Muscle of arm (tissue), 14 donors: ENCODE data around the gene KIAA1328. TPM values are rescaled to one million over a fixed set of nuclear protein-coding genes. Genes with fewer than 3 reads are reported as not detected.
"Not testable (repeated sequence)": the region's sequence is repeated elsewhere in the genome, so short reads cannot be mapped to it uniquely, and the experiment has no call there.

Experiments used
- DNase-seq: peaks from one replicate; pipeline ENCODE4 v3.0.0-alpha.2; 2013
- long read RNA-seq, 11 donors: transcript quantifications; one replicate each; lab custom pipeline, GENCODE V29; 2026
- polyA plus RNA-seq, 12 donors: library from polyadenylated mRNA; unstranded; fragments of 120-200 nt; gene quantifications; one replicate each; pipeline ENCODE4 v1.2.1, GENCODE V29; 2013; ENCODE audit not compliant: insufficient read length in 12 of 12

The KIAA1328 gene
- polyA plus RNA-seq, result 10 to 100 TPM in 1 of 12 donors, 1 to 10 TPM in 10, not detected in 1; 4.1 to 13.3 (median 6.5) TPM
- long read RNA-seq, donor 1, partial matches to known transcripts, result 0 of 4 reads
- long read RNA-seq, donor 1, other reads (novel, unspliced or antisense), result 0 of 4 reads
- long read RNA-seq, donor 2, partial matches to known transcripts, result 0 of 1 reads
- long read RNA-seq, donor 2, other reads (novel, unspliced or antisense), result 0 of 1 reads
- long read RNA-seq, donor 3, full-length matches to known transcripts, result 2 of 2 reads
- long read RNA-seq, donor 3, partial matches to known transcripts, result 0 of 2 reads
- long read RNA-seq, donor 3, other reads (novel, unspliced or antisense), result 0 of 2 reads
- long read RNA-seq, donor 4, full-length matches to known transcripts, result 2 of 2 reads
- long read RNA-seq, donor 4, partial matches to known transcripts, result 0 of 2 reads
- long read RNA-seq, donor 4, other reads (novel, unspliced or antisense), result 0 of 2 reads
- long read RNA-seq, donor 5, result 0 reads
- long read RNA-seq, donor 6, result 0 reads
- long read RNA-seq, donor 7, result 0 reads
- long read RNA-seq, donor 8, partial matches to known transcripts, result 0 of 2 reads
- long read RNA-seq, donor 8, other reads (novel, unspliced or antisense), result 0 of 2 reads
- long read RNA-seq, donor 9, result 0 reads
- long read RNA-seq, donor 10, result 0 reads
- long read RNA-seq, donor 11, full-length matches to known transcripts, result 1 of 1 reads
- long read RNA-seq, donor 11, partial matches to known transcripts, result 0 of 1 reads
- long read RNA-seq, donor 11, other reads (novel, unspliced or antisense), result 0 of 1 reads

DNA sequence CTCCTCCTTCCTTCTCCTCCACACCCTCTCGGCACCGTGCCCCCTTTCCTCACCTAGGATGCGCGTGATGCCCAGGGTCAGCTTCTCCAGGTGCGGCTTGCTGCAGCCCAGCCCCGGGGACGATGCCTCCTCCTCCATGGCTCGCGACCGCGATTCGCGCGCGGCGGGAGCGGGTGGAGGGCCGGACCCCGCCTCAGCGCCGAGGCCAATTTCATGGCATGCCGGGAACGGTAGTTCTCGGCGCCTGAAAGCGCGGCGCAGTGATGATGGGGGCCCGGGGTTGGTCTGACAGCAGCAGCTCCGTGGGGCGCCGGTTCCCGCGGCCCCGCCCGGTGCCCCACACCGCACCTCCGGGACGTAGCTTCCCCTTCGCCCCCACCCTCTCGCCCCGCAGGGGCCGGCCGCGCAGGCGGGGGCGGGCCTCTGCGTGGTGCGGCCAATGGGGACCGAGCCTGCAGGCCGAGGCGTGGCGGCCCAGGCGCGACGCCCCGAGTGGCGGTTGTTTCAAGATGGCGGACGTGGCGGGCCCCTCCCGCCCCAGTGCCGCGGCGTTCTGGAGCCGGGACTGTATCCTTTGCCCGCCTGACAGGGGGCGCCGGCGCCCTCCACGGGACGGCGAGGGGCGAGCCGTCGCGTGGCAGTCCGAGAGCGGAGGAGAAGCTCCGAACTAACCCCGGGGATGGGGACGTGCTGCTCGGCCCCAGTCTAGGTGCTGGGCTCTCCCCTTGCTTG, at the start of gene KIAA1328, which contains the start of gene TPGS2:
TSS of gene KIAA1328 (plus strand) at position 498 of the 732 bp plus-strand sequence. CDS start at position 510, 12 bp downstream.
TSS of gene TPGS2 (minus strand) at position 373 of the 732 bp plus-strand sequence. CDS start at position 138, 235 bp downstream.
- DNase-seq, result peak; percentile 84

DNA sequence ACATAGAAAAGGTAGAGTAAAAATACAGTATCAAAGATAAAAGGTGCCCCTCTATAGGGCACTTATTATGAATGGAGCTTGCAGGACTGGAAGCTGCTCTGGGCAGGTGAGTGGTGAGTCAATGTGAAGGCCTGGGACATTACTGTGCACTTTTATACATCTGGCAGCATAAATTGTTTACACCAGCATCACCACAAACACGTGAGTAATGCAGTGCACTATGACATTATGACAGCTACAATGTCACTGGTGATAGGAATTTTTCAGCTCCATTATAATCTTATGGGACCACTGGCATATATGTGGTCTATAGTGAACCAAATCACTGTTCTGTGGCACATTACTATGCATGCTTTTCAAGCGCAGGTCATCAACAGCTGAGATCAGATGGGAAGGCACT, 48.2 kb upstream of the KIAA1328 start:
- no peak for DNase-seq

DNA sequence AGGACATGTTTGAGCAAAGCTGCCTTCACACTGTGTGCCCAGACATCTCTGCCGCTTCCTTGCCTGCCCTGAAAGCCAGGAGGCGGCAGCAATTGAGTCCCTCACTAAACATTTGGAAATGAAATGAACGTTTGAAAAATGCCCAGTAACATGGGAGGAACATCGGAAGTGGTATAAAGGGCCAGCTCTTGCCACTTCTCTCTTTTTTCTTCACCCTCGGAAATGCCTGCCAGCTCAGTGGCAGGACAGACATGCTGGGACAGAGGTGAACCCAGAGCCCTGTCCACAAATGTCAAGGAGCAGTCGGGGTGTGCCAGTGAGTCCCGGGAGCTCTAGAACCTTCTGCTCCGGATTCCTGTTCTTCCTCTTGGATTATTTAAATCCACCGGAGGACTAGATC, 46.2 kb upstream of the KIAA1328 start:
- no peak for DNase-seq

DNA sequence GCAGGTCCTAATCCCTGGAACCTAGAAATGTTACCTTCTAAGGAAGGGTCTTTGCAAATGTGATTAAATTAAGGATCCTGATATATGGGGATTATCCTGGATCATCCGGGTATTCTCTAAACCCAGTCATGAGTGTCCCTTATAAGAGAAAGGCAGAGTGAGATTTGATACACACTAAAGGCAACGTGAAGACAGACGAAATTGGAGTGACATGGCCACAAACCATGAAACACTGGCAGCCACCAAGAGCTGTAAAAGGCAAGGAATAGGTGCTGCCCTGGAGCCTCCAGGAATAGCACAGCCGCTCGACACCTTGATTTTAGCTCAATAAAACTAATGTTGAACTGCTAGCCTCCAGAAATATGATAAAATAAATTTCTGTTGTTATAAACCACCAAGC, 45.1 kb upstream of the KIAA1328 start:
- DNase-seq, result no peak

DNA sequence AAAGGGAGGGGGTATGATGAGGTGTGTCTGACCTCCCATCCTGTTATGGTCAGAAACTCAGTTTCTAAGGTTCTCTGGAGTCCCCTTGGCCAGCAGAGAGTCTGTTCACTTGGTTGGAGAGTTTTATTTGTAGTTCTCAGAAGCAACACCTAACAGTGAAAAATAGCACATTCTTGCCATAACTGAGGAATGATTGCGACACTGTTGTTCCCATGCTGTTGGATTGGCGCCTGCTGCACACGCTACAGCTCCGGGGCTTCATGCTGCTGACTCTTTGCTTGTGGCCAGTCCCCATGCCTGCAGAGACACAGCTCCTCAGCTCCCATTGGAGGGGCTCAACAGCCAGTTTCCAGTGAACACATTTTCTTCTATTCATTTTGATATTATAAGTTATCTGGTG, 42.2 kb upstream of the KIAA1328 start:
- peak; percentile 17 for DNase-seq

DNA sequence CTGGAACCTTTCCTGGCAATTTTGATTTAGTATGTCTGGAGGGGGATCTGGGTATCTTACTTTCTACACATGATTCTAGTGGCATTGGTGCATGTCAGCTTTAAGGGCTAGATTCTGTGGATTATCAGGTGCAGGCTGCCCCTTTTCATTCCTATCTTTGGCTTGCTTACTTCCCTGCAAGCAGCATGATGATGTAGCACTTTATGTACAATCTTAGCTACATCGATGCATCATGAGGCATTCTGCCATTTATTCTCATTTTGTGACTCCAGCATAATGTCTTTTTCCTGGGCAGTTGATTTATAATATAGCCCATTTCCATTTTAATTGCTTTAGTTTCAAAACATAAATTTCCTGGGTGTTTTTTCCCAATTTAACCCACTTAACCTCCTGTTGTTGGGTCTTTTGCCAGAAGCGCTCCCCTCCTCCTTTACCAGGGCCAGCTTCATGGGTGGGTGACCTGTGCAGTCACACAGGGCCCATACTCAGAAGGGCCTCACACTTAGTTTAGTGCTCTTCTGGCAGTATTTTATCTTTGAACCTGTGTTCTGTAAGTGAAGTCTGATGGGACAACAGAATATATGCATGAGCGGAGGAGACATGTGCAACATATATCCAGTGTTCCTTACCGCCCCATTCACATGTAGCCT, 36.2 kb upstream of the KIAA1328 start:
- DNase-seq, result no peak

DNA sequence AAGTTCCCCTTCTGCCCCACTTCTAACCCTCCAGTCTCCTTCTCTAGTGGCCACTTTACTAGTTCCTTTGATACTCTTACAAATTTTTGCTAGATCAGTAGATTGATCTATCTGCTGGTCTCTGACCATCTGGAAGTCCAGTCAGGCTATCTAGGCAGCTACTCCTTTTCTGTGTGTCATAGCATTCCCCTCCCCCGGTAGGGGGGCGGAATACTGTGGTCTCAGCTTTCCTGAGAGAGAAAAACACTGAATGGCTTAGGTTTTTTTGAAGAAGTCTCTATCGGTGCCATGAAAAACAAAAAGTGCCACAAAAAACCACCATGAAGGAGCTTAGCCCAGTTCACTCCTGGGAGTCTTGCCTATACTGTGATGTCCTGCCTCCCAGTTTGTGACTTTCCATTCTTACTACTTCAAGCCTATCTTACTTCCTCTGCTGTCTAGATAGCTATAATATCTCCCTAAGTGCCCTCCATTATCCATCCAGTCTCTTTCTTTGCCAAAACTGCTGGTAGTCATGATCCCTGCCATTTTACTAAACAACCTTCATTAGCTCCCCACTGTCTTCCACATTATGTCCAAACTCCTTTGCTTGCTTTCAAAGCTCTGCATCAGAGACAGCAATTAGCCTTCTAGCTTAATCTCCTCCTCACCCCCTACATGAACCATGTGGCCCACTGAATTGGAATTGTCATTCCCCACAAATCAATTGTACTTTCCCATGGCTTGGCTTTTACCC, 30.0 kb upstream of the KIAA1328 start:
- DNase-seq, result no peak

DNA sequence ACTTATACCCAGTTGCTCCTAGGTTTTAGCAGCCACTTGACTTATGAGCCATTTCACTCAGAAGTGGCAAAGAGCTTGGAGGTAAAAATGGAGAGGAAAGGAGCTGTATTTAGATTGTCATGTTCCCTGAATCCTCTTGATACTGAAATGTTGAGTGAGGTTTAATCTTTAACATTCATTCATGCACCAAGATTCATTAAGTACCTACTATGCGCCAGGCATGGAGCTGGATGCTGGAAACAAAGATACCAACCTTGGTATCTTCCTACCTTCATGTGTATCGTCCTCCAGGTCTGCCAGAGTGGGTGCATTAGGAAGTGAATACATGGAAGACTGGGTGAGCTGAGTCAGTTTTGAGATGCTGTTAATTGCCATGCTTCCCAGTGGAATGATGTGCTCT, 23.8 kb upstream of the KIAA1328 start:
- DNase-seq, result no peak

DNA sequence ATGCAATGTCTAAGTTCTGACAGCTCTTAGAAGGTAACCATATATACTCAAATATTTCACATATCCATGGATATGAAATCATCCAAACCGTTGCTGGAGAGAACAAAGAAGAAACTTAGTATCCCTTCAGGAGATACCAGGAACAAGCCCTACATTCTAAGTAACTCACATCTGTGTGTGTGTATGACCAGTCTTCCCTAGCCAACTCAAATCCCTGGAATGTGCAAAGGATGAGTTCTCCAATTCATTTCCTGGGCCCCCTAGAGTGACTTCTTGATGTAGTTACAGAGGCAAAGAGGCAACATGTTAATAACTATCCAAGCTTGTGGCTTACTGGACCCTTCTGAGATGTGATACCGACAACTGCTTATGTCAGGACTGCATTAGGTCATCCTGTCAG, 20.2 kb upstream of the KIAA1328 start:
- DNase-seq, result no peak

DNA sequence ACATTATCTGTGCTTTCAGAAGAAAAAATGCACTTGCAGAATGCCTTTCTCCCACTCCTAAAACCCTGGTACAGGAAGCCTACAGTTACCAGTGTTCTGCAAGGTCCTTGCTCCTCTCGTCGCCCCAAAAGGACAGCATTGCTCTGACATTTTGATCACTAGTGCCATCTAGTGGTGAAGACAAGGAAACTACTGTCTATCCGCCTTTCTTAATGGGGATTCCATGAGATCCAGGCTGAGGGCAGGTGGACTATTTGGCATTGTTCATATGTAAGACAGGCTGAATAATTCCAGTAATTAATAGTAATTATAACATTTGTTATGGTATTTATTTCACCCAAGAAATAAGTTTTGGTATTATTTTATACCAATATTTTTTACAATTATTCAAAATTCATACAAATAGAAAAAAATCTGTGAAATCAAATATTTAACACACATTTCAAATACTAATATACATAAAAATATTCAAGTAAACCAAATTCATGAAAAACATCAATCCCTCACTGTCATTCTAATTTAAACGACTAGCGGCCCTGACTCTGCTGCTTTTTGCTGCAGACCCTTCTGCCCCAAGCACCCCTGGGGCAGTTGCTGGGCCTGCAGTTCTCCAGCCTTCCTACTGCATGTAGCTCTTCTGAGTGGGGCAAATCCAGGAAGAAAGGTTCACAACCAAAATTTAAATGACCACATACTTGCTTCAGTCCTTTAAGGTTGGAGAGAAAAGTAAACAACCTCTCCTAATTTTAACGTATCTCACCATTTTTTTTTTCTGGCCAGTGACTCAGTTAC, 19.1 kb upstream of the KIAA1328 start:
- peak; percentile 66 for DNase-seq

DNA sequence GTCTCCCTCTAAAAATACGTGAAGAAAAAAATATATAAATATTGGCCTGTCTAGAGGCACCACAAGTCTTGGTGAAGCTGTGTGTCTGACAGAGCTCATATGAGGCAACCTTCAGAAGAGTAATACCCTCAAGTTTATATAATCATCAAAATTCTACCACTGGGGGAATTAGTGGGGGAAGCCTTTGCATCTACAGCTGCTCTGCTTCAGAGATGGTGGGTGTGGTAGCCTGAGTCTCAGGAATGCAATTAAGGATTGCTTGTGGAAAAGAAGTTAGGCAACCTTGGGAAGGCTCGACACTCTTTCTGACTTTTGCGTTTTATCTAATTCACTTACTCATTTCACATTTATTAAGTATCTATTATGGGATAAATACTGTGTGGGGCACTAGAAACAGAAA, 17.5 kb upstream of the KIAA1328 start:
- no peak for DNase-seq

DNA sequence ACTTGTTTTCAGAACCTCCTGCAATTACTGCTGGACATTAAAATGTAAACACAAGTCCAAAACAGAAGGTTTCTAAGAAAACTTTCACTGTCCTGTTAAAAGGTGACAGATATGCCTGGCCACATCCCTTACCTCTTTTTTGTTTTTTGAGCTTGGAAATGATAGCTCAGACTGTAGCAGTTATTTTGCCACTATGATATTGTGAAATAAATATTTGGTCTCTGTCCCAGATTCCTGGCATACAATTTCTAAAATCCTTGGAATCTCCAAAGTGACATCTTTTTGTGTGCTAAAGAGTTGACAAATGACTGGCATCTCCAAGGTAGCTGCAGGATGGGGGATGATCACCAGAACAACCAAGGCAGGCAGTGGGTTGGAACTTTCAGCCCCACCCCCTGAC, 17.0 kb upstream of the KIAA1328 start:
- no peak for DNase-seq

DNA sequence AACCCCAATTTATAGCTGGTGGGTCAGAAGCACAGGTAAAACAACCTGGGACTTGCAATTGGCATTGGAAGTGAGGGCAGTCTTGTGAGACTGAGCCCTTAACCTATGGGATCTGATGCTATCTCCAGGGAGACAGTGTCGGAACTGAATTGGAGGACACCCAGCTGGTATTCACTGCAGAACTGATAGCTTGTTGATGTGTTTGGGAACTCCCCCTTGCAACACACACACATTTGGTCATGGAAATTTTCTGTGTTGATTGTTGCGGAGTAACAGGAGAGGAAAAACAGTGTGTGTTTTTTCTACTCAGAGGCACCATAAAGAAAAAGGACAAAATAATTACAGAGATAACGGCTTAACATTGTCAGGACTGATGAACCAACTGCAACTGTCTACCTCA, 16.2 kb upstream of the KIAA1328 start:
- no peak for DNase-seq

DNA sequence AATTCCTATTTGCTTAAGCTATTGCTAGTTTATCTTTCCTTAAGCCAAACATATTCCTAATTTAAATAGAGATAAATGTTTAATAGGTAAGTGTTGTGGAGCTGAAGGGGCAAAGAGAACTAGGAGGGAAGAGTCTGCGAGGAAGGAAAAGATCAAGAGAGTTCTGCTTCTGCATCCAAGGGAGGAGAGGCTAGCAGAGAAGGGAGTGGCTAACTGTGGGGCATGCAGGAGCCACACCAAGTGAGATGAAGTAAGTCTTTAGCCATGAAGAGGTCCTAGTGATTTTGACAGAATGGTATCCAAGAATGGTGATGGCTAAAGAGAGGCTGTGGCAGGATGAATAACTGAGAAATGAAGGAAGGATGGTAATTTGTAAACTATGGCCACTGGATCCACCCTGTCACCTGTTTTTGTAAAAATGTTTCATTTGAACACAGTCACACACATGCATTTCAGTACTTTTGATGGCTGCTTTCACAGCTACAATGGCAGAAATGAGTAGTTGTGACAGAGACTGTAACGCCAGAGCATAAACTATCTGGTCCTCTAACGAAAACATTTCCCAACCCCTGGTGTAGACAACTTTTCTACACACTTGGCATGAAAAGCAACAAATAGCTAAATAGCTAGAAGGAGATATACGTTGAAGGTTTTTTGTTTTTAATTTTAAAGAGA, 15.7 kb upstream of the KIAA1328 start:
- DNase-seq, result no peak

DNA sequence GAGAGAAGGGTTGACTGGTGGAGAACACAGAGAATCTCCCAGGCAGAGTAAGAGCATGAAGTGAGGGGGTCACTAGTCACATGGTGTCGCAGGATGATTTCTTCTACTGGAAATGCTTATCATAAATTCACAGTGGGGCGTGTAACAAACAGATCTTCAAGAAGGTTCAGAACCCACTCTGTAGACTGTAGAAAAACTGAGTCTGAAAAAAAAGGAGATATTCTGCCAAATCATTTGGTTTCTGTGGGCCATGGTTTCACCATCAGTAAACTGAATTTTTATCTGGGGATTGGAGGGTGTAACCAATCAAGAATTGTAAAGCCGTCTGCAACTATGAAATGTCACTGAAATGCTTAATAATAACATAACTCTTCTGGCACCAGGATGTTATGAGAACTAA, 15.1 kb upstream of the KIAA1328 start:
- no peak for DNase-seq

DNA sequence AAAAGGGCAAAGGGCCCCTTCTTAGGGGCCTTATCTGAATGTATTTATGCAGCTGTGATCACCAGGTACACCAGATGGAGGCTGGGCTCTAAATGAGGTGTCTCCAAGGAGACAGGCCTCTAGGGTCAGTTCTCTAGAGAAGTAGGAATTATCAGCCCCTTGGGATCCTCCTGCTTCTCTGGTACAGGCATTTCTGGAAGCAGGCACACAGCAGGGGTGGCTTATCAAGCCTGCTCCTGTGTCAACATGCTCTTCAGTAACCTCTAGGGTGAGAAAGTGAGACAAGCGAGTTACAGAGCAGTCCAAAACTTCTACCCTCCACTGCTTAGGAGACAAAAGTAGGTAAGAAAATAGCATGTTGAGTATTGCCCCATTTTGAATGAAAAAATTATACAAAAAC, 13.9 kb upstream of the KIAA1328 start:
- no peak for DNase-seq

DNA sequence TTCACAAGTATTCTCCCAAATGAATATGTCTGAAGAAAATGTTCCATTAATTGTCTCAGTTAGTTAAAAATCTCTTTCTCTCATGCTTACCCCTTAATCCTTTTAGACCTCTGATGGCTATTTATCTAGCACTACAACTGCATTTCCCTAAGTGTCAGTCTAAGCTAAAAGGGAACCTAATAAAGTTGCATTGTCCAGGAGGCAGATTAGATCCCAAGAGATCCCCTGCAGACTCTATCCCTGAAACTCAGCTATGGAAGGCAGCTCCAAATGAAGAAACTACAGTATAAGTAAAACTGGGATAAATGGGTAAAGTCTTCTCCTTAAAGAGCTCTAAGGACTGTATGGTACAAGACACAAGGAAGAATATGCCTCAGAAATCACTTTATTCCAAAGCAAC, 12.8 kb upstream of the KIAA1328 start:
- not testable (repeated sequence) for DNase-seq

DNA sequence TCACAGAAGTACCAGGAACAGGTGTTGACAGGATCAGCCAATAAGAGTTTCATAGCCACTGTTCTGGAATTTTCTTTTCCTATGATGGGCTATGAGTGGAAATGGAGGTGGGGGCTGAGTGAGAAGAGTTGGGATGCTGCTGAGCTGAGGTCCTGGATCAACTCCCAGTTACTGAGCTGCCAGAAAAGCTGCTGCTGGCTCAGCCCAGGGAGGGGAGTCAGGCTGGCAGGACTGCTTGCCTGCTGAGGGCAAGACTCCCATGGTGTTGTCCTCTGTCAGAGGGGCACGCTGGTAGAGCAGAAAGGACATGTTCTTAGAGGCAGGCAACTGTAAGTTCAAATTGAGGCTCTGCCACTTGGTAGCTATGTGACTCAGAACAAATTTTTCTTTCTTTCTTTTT, 11.9 kb upstream of the KIAA1328 start:
- DNase-seq, result no peak

DNA sequence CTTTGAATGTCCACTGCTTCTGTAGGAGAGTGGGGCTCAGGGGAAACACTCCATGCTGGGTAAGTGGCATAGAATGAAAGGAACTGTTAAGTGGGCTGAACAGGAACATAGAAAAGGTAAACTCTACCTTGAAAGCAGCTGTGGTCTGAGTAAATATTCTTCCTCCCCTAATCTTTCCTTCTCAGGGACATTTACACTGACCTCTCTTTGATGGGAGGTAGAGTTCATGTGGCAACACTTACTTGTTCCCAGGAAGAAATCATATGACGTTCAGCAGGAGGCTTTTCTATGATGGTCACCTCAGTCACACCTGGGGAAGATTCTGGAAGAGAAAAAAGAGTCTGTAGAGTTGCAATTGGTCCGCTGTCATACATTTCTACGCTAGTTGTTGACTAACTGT, 10.3 kb upstream of the KIAA1328 start:
- DNase-seq, result no peak

DNA sequence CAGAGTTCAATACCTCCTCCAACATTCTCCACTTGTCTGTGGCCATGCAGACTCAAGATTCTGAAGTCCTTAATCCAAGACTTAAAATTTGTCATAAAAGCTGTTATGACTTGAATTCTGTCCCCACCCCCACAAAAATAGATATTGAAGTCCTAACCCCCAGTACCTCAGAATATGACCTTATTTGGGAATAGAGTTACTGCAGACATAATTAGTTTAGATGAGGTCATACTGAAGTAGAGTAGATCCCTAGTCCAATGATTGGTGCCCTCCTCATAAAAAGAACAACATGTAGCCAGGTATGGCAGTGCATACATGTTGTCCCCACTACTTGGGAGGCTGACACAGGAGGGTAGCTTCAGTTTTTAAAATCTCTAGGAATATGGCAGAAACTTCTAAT, 9.3 kb upstream of the KIAA1328 start:
- no peak for DNase-seq
